Measurements from ENCODE around the gene SOX6. TPM values are rescaled to one million over a fixed set of nuclear protein-coding genes. Genes with fewer than 3 reads are reported as not detected.

The SOX6 gene
- total and polyA plus RNA-seq, 7 donors: 0.61 to 47.6 (median 14.6) TPM

DNA sequence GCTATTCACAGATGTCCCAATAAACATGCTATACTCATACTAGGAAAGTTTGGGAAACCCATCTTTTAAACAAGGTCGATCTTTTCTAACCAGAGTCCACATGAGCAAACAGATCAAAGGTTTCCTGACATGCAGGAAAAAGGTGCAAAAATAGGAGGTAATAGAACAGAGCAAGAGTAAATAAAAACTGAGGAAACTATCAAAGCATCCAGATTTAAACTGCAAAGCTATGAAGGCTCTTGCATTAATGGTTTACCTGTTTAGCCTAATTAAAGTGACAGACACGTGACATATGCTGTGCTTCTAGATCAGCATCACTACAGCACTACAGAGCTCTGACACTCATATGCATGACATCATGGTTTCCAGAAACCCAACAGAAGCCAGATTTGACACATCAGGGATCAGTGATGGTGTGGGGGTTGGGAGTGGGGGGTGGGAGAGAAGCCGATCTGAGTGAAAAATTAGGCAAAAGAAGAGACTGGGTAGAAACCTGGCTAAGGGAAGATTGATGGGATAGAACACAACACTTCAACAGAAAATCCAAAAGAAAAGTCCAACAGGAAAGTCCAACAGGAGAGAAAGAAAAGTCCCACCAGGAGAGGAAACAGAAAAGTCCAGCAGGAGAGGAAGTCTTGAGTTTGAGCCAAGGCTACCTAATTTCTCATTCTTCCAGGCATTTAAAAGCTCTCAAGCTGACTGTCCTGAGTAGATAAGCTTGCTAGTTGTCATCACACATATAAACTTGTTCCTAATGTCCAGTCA, 262.3 kb downstream of the SOX6 start:
- Histone ChIP-seq H3K4me3 (no peak overlapping the region), H3K9me3 (no peaks in the 10 kb centered on the region), H3K36me3 (ENCODE audit: insufficient read depth in 1 of 2, low read depth in 1 of 2) (no peaks in the 10 kb centered on the region), H3K27me3 (ENCODE audit: insufficient read depth in 3 of 3, low read length in 2 of 3) (no peaks in the 10 kb centered on the region), H3K27ac (no peak overlapping the region), H3K4me1 (peaks cover 21% of the 10 kb centered on the region)
- 87 to 92% (median 91%) methylated on average over 3 of the region's 3 CpGs for WGBS, 3 donors
- no peak for DNase-seq
- ATAC-seq: no peak
- TF ChIP-seq, protein P1, sequence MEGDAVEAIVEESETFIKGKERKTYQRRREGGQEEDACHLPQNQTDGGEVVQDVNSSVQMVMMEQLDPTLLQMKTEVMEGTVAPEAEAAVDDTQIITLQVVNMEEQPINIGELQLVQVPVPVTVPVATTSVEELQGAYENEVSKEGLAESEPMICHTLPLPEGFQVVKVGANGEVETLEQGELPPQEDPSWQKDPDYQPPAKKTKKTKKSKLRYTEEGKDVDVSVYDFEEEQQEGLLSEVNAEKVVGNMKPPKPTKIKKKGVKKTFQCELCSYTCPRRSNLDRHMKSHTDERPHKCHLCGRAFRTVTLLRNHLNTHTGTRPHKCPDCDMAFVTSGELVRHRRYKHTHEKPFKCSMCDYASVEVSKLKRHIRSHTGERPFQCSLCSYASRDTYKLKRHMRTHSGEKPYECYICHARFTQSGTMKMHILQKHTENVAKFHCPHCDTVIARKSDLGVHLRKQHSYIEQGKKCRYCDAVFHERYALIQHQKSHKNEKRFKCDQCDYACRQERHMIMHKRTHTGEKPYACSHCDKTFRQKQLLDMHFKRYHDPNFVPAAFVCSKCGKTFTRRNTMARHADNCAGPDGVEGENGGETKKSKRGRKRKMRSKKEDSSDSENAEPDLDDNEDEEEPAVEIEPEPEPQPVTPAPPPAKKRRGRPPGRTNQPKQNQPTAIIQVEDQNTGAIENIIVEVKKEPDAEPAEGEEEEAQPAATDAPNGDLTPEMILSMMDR (IDR thresholded peaks at IDR 0.05): no peak
- intact Hi-C loops (cut with DNase I): no loop called here

DNA sequence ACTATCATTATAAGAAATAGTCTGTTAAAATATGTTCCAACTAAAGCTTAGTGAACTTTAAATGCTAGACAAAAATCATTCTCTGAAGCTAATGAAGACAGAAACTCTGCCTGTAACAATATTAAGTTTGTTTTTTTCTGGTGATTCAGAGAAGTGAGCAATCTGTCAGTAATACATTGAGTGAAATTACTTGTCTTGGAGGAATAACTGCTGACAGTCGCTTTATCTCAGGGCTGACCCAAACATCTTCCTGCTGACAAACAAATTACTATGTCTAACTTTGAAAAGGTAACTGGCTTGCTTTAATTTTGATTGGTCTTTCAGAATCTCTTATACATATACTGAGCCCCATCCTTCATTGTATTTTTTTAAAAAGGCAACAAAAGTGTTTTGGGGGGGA, 264.5 kb downstream of the SOX6 start:
- ATAC-seq (no peak), DNase-seq (no peak)
- Histone ChIP-seq H3K27ac (no peak overlapping the region), H3K27me3 (ENCODE audit: insufficient read depth in 3 of 3, low read length in 2 of 3) (no peaks in the 10 kb centered on the region), H3K4me1 (peaks cover 21% of the 10 kb centered on the region), H3K4me3 (no peak overlapping the region), H3K36me3 (ENCODE audit: insufficient read depth in 1 of 2, low read depth in 1 of 2) (no peaks in the 10 kb centered on the region), H3K9me3 (no peaks in the 10 kb centered on the region)
- 96 to 100% (median 97%) methylated on average over 1 of the region's 1 CpG for WGBS, 3 donors
- intact Hi-C loops (cut with DNase I): no loop called here
- TF ChIP-seq, protein P1 (IDR thresholded peaks at IDR 0.05): no peak

DNA sequence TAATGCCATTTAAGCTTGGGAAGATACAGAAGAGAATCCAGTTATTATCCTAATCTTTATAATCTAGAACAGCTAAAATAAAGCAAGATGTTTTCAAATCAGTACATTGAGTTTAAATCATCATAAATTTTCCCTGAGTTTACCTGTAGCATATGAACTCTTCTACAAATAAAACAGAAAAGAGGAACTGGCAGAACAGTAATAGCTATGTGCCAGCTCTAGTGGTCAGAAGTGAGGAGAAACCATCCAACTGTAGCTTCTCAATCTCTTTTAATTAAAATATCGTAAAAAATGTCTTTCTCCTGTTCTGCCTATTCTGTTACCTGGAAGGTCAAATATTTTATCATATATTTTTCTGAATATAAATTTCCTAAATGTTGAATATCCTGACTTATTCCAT, 266.9 kb downstream of the SOX6 start:
- H3K9me3 ChIP-seq: no peaks in the 10 kb centered on the region
- no peaks in the 10 kb centered on the region for H3K36me3 ChIP-seq (ENCODE audit: insufficient read depth in 1 of 2, low read depth in 1 of 2)
- WGBS, 3 donors: 91 to 100% (median 93%) methylated on average over 1 of the region's 1 CpG
- DNase-seq (no peak), ATAC-seq (no peak)
- H3K4me1 ChIP-seq: peaks cover 21% of the 10 kb centered on the region
- no peaks in the 10 kb centered on the region for H3K27me3 ChIP-seq (ENCODE audit: insufficient read depth in 3 of 3, low read length in 2 of 3)
- H3K4me3 ChIP-seq: no peak overlapping the region
- TF ChIP-seq, protein P1 (IDR thresholded peaks at IDR 0.05): no peak
- H3K27ac ChIP-seq: no peak overlapping the region
- intact Hi-C loops (cut with DNase I): no loop called here

DNA sequence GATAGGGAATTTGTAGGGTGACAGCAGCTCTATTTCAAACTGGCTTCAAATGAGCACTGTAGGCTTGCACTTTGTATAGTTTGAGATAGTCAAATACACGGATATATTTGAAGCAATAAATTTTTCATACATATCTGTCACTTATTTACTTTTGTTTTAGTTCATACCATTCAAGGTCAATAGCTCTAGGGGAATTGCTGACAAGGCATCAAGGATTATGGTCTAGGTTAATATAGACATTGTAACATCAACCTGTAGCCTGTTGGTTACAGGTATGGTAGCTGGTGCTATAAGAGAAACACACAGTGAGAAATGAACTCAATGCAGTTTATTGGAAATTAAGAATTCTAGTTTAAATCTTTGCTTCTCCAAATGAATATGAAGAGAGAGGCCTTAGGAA, 267.6 kb downstream of the SOX6 start:
- ATAC-seq (no peak), DNase-seq (no peak)
- Histone ChIP-seq H3K27me3 (ENCODE audit: insufficient read depth in 3 of 3, low read length in 2 of 3) (no peaks in the 10 kb centered on the region), H3K36me3 (ENCODE audit: insufficient read depth in 1 of 2, low read depth in 1 of 2) (no peaks in the 10 kb centered on the region), H3K9me3 (no peaks in the 10 kb centered on the region), H3K27ac (no peak overlapping the region), H3K4me3 (no peak overlapping the region), H3K4me1 (peaks cover 15% of the 10 kb centered on the region)
- TF ChIP-seq, protein P1 (IDR thresholded peaks at IDR 0.05): no peak
- intact Hi-C loops (cut with DNase I): no loop called here
- 60 to 79% (median 72%) methylated on average over 1 of the region's 1 CpG for WGBS, 3 donors

DNA sequence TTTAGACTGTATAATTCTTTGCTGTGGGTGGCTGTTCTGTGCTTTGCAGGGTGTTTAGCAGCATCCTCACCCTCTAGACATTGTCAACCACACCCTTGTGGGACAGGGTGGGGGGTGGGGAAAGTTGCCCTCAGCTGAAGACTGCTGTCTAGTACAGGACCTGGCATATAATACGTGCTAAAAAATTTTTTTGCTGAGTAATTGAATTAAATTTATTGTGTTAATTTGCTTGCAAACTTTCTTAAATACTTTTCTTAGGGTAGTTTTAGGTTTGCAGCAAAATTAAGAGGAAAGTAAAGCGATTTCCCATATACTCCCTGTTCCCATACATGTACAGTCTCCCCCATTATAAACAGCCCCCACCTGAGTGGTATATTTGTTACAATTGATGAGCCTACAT, 268.5 kb downstream of the SOX6 start:
- no peaks in the 10 kb centered on the region for H3K36me3 ChIP-seq (ENCODE audit: insufficient read depth in 1 of 2, low read depth in 1 of 2)
- no peak overlapping the region for H3K27ac ChIP-seq
- H3K9me3 ChIP-seq: no peaks in the 10 kb centered on the region
- whole genome bisulfite sequencing, 3 donors: 89 to 95% (median 92%) methylated on average over 2 of the region's 2 CpGs
- TF ChIP-seq, protein P1 (IDR thresholded peaks at IDR 0.05): no peak
- no peak for ATAC-seq
- no peak overlapping the region for H3K4me3 ChIP-seq
- no peaks in the 10 kb centered on the region for H3K27me3 ChIP-seq (ENCODE audit: insufficient read depth in 3 of 3, low read length in 2 of 3)
- H3K4me1 ChIP-seq: peaks cover 15% of the 10 kb centered on the region
- intact Hi-C loops (cut with DNase I): no loop called here
- DNase-seq: no peak

All from psoas muscle (tissue), 8 donors.